ENCODE measurements around the gene PPT2.

- TF ChIP-seq POLR2A (IDR thresholded peaks at IDR 0.05) (no peak), CTCF (IDR thresholded peaks at IDR 0.05) (no peak)
Observed at GRCh38 chr6:32108727-32109113, 45.2 kb upstream of the PPT2 start.

Data from thyroid gland (tissue), 4 donors.